HepG2 (cell line): ENCODE data around the gene ZNF764. TPM values are rescaled to one million over a fixed set of nuclear protein-coding genes. Genes with fewer than 3 reads are reported as not detected.
A peak's percentile ranks its signal among the peaks of the same experiment; 100 is the strongest.

ENCODE experiments used
- ATAC-seq: fragments of 200-7000 bp; cut with Tn5 transposase; 3 replicates; pipeline ENCODE4 v1.9.1; 2020; ENCODE audit warnings: mild to moderate bottlenecking, moderate library complexity
- BruUV-seq: library from RNA; stranded (reverse); fragments of 400-500 nt; replicated peaks from 2 replicates; lab custom pipeline; 2021; lab: Mats Ljungman, UMichigan
- CTCF ChIA-PET: fragments of 300-600 bp; formaldehyde crosslinking; extraction: SDS; loops from one replicate; lab custom pipeline; 2021; ENCODE audit warnings: low total read pairs, inconsistent platforms, low intra/inter-chr PET ratio; lab: Yijun Ruan, JAX
- POLR2A ChIA-PET: fragments of 350-600 bp; sonication (Branson Sonifier 250); formaldehyde crosslinking; loops from one replicate; lab custom pipeline; 2020; ENCODE audit warnings: antibody characterized with exemption, inconsistent platforms; lab: Yijun Ruan, JAX
- DNase-seq: peaks from one replicate; pipeline ENCODE4 v3.0.0-alpha.2; 2015; ENCODE audit warnings: low spot score
- FAIRE-seq: peaks from 3 replicates; lab custom pipeline; 2011; peaks lifted over from hg19 to GRCh38; lab: Jason Lieb, UNC
- H2AFZ ChIP-seq: one replicate; pipeline ENCODE4 v1.6.1; 2011; ENCODE audit warnings: low read length, inconsistent platforms
- H3K27ac ChIP-seq: fragments of 300-600 bp; 3 replicates; pipeline ENCODE4 v1.8.0; 2011; ENCODE audit warnings: mixed run types, mild to moderate bottlenecking, mixed read lengths, low read length, inconsistent platforms; ENCODE audit not compliant: insufficient read depth; ENCODE audit errors: extremely low read length
- H3K27me3 ChIP-seq, 2 experiments: fragments of 200-600 bp in 1 of 2; 2 replicates in 1 of 2; 3 replicates in 1 of 2; pipeline versions ENCODE4 v1.6.0 to v1.8.0; 2011; ENCODE audit warnings: low read length in 2 of 2, mild to moderate bottlenecking in 2 of 2, moderate library complexity in 2 of 2, inconsistent platforms in 1 of 2; ENCODE audit not compliant: insufficient read depth in 2 of 2, control insufficient read depth in 1 of 2
- H3K36me3 ChIP-seq, 2 experiments: fragments of 200-600 bp in 1 of 2; replicated peaks in 1 of 2; 2 replicates in 1 of 2; 3 replicates in 1 of 2; pipeline versions ENCODE4 v1.5.1 to v1.8.0; 2011; ENCODE audit warnings: low read length in 2 of 2, inconsistent platforms in 1 of 2; ENCODE audit not compliant: insufficient read depth in 2 of 2, control insufficient read depth in 1 of 2
- H3K4me1 ChIP-seq: 2 replicates; pipeline ENCODE4 v1.5.1; 2012; ENCODE audit warnings: low read length, inconsistent platforms; ENCODE audit not compliant: insufficient read depth
- H3K4me2 ChIP-seq: 2 replicates; pipeline ENCODE4 v1.6.0; 2011; ENCODE audit warnings: low read depth, low read length, inconsistent platforms
- H3K4me3 ChIP-seq, 3 experiments: fragments of 200-600 bp in 1 of 3; sonication (generic), shearing (Covaris generic) in 1 of 3; replicated peaks in 1 of 3; 2 replicates each; pipeline ENCODE4 v1.5.1; 2011 to 2016; ENCODE audit warnings: low read length in 3 of 3, inconsistent platforms in 2 of 3, low read depth in 2 of 3, mild to moderate bottlenecking in 2 of 3, control low read depth in 1 of 3, mixed read lengths in 1 of 3; ENCODE audit not compliant: insufficient read depth in 1 of 3
- H3K79me2 ChIP-seq: one replicate; pipeline ENCODE4 v1.6.1; 2011; ENCODE audit warnings: low read length, inconsistent platforms; ENCODE audit not compliant: insufficient read depth
- H3K9ac ChIP-seq: 2 replicates; pipeline ENCODE4 v1.6.0; 2011; ENCODE audit warnings: mild to moderate bottlenecking, low read depth, low read length, inconsistent platforms; ENCODE audit not compliant: insufficient read depth
- H3K9me3 ChIP-seq: 2 replicates; pipeline ENCODE4 v1.5.1; 2012; ENCODE audit warnings: mild to moderate bottlenecking, low read length
- H4K20me1 ChIP-seq: 2 replicates; pipeline ENCODE4 v1.6.0; 2011; ENCODE audit warnings: inconsistent platforms, mild to moderate bottlenecking, low read length, moderate library complexity; ENCODE audit not compliant: insufficient read depth
- BHLHE40 ChIP-seq: IDR thresholded peaks from 2 replicates; pipeline ENCODE4 v1.6.1; 2011; ENCODE audit warnings: low read length, improper control_type of control experiment
- KDM2A ChIP-seq: sonication (generic); formaldehyde crosslinking; IDR thresholded peaks from 2 replicates; pipeline ENCODE4 v1.4.0; 2020; ENCODE audit warnings: low read depth, missing genetic modification reagents, borderline replicate concordance
- MAFK ChIP-seq, 2 experiments: IDR thresholded peaks in 1 of 2; conservative IDR thresholded peaks in 1 of 2; 2 replicates each; pipeline ENCODE4 v1.6.1; 2011; ENCODE audit warnings: improper control_type of control experiment in 2 of 2, low read length in 2 of 2
- MIER3 ChIP-seq: IDR thresholded peaks from 2 replicates; pipeline ENCODE4 v1.6.1; 2016; ENCODE audit warnings: missing compliant biosample characterization, borderline replicate concordance
- POLR2AphosphoS2 ChIP-seq: IDR thresholded peaks from 2 replicates; pipeline ENCODE4 v1.6.1; 2011; ENCODE audit warnings: low read depth, low read length, improper control_type of control experiment
- RBM22 ChIP-seq: fragments of 200-400 bp; formaldehyde crosslinking; optimal IDR thresholded peaks from 2 replicates; pipeline ENCODE3; 2017; ENCODE audit warnings: mild to moderate bottlenecking, low read length, moderate library complexity
- SMAD9 ChIP-seq: sonication (generic); formaldehyde crosslinking; IDR thresholded peaks from 2 replicates; pipeline ENCODE4 v1.5.1; 2020; ENCODE audit warnings: mild to moderate bottlenecking, missing genetic modification reagents
- SUZ12 ChIP-seq: fragments of 150-350 bp; IDR thresholded peaks from 2 replicates; pipeline ENCODE4 v1.6.1; 2014; ENCODE audit warnings: low read depth, low read length
- ZBTB38 ChIP-seq: sonication (generic); formaldehyde crosslinking; IDR thresholded peaks from 2 replicates; pipeline ENCODE4 v1.5.1; 2020; ENCODE audit warnings: mild to moderate bottlenecking, missing genetic modification reagents
- ZNF75D ChIP-seq: sonication (generic); formaldehyde crosslinking; IDR thresholded peaks from 2 replicates; pipeline ENCODE4 v1.8.1; 2023; ENCODE audit warnings: missing genetic modification reagents, mild to moderate bottlenecking, borderline replicate concordance
- WGBS: methylation state at CpG from one replicate; pipeline ENCODE4 v1.1.6; 2017; ENCODE audit warnings: low lambda C conversion rate; 5-methylcytosine and 5-hydroxymethylcytosine counted together
- in situ Hi-C: cut with HindIII; loops from 2 replicates; pipeline ENCODE4 v1.10.0; 2017; ENCODE audit warnings: low pct_unique_long_range_greater_than_20kb; ENCODE audit not compliant: extremely low pct_ligation_motif_present
- intact Hi-C: fragments of 100-400 bp; cut with micrococcal nuclease; formaldehyde crosslinking; loops from one replicate; pipeline ENCODE4 v1.10.0; 2022; ENCODE audit not compliant: unreplicated experiment
- polyA plus RNA-seq, 8 experiments: library from polyadenylated mRNA; depleted of rRNA in 3 of 8; stranded (reverse) in 7 of 8; unstranded in 1 of 8; fragments of >200 nt; fragmentation: Illumina TruSeq in 4 of 8; extraction: Trizol in 4 of 8; gene quantifications; 2 replicates each; pipeline versions ENCODE4 v1.2.1 to v1.2.3, GENCODE V29; 2011 to 2016; ENCODE audit warnings: low read depth in 4 of 8, missing spikeins in 1 of 8, mixed read lengths in 1 of 8; ENCODE audit not compliant: insufficient read depth in 1 of 8
- total RNA-seq, 5 experiments: library from RNA; depleted of rRNA; stranded (reverse); fragments of >200 nt; fragmentation: Illumina TruSeq; extraction: Trizol; gene quantifications; 2 replicates each; pipeline ENCODE4 v1.2.3, GENCODE V29; 2016; ENCODE audit warnings: low read depth in 1 of 5
- TF ChIP-seq, protein P1 (sequence below): sonication (generic); formaldehyde crosslinking; IDR thresholded peaks from 2 replicates; pipeline ENCODE4 v1.5.1; 2020; ENCODE audit warnings: mild to moderate bottlenecking, missing genetic modification reagents
- TF ChIP-seq, protein P2 (sequence below): sonication (generic); formaldehyde crosslinking; IDR thresholded peaks from 2 replicates; pipeline ENCODE4 v1.8.0; 2022; ENCODE audit warnings: mild to moderate bottlenecking, missing genetic modification reagents, borderline replicate concordance
- TF ChIP-seq, protein P3 (sequence below): sonication (generic); formaldehyde crosslinking; IDR thresholded peaks from 2 replicates; pipeline ENCODE4 v1.5.1; 2020; ENCODE audit warnings: mild to moderate bottlenecking, moderate library complexity, missing genetic modification reagents
- TF ChIP-seq, protein P4 (sequence below): sonication (generic); formaldehyde crosslinking; IDR thresholded peaks from 2 replicates; pipeline ENCODE4 v1.4.0; 2020; ENCODE audit warnings: missing genetic modification reagents

ZNF764 gene
- total and polyA plus RNA-seq, 2 of the 13 experiments (the other 11 are each of a cell fraction or from before 2014, with no cell fraction given), result 4.1 to 9.1 TPM

DNA sequence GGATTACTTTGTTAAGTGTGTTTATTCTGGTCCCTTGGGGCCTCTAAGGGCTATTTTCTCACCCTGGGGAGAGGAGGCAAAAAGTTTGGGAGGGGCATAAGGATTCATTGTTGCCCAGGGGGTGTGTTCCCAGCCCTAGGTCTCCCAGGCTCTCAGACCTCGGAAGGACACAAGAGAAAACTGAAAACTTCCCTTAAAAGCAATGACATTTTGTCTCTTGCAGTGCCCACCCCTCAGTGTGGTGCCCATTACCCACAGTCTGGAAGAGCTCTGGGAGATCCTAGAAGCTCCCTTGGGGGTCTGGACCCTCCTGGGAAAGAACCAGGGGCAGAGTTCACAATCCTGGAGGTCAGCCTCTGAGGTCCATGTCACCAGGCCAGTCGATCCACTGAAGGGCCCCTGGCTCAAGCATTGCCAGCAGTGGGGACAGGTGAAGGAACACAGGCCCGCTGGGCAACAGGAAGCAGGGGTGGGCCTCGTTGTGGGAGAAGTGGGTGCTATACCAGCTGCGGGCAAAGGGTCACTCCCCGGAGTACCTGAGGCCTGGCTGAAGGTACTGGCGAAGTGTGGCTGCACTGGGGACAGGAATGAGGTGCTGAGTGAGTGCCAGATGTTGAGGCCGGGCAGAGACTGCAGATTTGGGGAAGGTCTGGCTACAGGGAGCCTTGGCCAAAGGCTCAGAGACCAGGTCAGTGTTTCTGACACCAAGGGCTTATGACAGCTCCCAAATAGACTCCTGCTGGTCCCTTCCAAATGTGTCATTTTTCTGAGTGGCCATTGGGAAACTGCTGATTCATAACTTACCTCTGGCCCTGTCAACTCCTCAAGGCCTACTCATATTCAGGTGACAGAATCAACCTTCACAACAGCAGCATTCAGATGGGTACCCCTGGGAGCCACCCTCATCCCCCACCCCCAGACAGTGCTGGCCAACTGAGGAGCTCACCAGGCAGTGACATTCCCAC lies 18.9 kb downstream of the ZNF764 start:
- intact Hi-C loops (loop anchor here (1.0 kb wide), 1 partner anchor 28 kb away; no protein-coding TSS in a partner anchor), in situ Hi-C loops (no loop called here)
- peaks cover 17% of the 10 kb centered on the region for H3K79me2 ChIP-seq
- no peak for FAIRE-seq
- H3K4me1 ChIP-seq, result peaks cover 78% of the 10 kb centered on the region
- ChIA-PET CTCF (no interaction called here), POLR2A (interaction anchor here (1.3 to 4.0 kb wide), 2 partner anchors 12 to 19 kb away, joined by 3 to 30 read pairs; partner anchors contain the start of gene ZNF764)
- DNase-seq, result no peak
- ATAC-seq, result no peak
- peak overlapping the region; percentile 3 for H3K9ac ChIP-seq
- H3K4me2 ChIP-seq, result peak overlapping the region; percentile 30
- no peaks in the 10 kb centered on the region for H4K20me1 ChIP-seq
- 62% methylated on average over 8 of the region's 8 CpGs for WGBS
- H3K9me3 ChIP-seq, result no peaks in the 10 kb centered on the region
- H3K27me3 ChIP-seq, result no peaks in the 10 kb centered on the region; a peak in 1 of 5 replicates
- no peak overlapping the region for H2AFZ ChIP-seq
- H3K27ac ChIP-seq, result peak overlapping the region; percentile 36
- no peaks in the 10 kb centered on the region for H3K36me3 ChIP-seq
- no TSS peak for BruUV-seq
- 0 out of 6 replicates have a peak overlapping the region, but pooled peaks of 1 of the 3 experiments have one; percentile 3 for H3K4me3 ChIP-seq
- TF ChIP-seq, protein P1, sequence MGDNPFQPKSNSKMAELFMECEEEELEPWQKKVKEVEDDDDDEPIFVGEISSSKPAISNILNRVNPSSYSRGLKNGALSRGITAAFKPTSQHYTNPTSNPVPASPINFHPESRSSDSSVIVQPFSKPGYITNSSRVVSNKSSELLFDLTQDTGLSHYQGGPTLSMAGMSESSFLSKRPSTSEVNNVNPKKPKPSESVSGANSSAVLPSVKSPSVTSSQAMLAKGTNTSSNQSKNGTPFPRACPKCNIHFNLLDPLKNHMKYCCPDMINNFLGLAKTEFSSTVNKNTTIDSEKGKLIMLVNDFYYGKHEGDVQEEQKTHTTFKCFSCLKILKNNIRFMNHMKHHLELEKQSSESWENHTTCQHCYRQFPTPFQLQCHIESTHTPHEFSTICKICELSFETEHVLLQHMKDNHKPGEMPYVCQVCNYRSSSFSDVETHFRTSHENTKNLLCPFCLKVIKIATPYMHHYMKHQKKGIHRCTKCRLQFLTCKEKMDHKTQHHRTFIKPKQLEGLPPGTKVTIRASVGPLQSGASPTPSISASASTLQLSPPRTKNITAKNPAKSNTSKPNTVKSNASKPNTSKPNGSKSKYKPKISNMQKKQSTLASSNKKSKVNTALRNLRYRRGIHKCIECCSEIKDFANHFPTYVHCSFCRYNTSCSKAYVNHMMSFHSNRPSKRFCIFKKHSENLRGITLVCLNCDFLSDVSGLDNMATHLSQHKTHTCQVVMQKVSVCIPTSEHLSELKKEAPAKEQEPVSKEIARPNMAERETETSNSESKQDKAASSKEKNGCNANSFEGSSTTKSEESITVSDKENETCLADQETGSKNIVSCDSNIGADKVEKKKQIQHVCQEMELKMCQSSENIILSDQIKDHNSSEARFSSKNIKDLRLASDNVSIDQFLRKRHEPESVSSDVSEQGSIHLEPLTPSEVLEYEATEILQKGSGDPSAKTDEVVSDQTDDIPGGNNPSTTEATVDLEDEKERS (CRISPR knock-in tag), result peak; percentile 67; the same call in 1 of the 2 replicates
- TF ChIP-seq KDM2A (CRISPR knock-in tag), result 0 out of 2 replicates have a peak, but pooled peaks have one; percentile 20
- TF ChIP-seq MIER3 (CRISPR knock-in tag), result no peak; the same call in 1 of the 2 replicates
- no peak for TF ChIP-seq SMAD9 (CRISPR knock-in tag)
- peak; percentile 61 to 75 for TF ChIP-seq MAFK (conservative IDR thresholded peaks at IDR 0.05 in 1 of 2, IDR thresholded peaks at IDR 0.05 in 1 of 2; ENCODE audit: low read length in 2 of 2)
- no peak for TF ChIP-seq BHLHE40
- TF ChIP-seq, protein P2, sequence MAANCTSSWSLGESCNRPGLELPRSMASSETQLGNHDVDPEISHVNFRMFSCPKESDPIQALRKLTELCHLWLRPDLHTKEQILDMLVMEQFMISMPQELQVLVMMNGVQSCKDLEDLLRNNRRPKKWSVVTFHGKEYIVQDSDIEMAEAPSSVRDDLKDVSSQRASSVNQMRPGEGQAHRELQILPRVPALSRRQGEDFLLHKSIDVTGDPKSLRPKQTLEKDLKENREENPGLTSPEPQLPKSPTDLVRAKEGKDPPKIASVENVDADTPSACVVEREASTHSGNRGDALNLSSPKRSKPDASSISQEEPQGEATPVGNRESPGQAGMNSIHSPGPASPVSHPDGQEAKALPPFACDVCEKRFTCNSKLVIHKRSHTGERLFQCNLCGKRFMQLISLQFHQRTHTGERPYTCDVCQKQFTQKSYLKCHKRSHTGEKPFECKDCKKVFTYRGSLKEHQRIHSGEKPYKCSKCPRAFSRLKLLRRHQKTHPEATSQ (CRISPR knock-in tag), result 0 out of 2 replicates have a peak, but pooled peaks have one; percentile 52
- TF ChIP-seq ZBTB38 (CRISPR knock-in tag), result peak; percentile 49; the same call in 1 of the 2 replicates
- TF ChIP-seq, protein P3, sequence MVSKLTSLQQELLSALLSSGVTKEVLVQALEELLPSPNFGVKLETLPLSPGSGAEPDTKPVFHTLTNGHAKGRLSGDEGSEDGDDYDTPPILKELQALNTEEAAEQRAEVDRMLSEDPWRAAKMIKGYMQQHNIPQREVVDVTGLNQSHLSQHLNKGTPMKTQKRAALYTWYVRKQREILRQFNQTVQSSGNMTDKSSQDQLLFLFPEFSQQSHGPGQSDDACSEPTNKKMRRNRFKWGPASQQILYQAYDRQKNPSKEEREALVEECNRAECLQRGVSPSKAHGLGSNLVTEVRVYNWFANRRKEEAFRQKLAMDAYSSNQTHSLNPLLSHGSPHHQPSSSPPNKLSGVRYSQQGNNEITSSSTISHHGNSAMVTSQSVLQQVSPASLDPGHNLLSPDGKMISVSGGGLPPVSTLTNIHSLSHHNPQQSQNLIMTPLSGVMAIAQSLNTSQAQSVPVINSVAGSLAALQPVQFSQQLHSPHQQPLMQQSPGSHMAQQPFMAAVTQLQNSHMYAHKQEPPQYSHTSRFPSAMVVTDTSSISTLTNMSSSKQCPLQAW (CRISPR knock-in tag), result peak; percentile 58; the same call in 1 of the 2 replicates
- TF ChIP-seq, protein P4, sequence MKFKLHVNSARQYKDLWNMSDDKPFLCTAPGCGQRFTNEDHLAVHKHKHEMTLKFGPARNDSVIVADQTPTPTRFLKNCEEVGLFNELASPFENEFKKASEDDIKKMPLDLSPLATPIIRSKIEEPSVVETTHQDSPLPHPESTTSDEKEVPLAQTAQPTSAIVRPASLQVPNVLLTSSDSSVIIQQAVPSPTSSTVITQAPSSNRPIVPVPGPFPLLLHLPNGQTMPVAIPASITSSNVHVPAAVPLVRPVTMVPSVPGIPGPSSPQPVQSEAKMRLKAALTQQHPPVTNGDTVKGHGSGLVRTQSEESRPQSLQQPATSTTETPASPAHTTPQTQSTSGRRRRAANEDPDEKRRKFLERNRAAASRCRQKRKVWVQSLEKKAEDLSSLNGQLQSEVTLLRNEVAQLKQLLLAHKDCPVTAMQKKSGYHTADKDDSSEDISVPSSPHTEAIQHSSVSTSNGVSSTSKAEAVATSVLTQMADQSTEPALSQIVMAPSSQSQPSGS (CRISPR knock-in tag), result no peak
- TF ChIP-seq SUZ12, result no peak
- TF ChIP-seq ZNF75D, result no peak
- peak; percentile 24 for TF ChIP-seq RBM22
- TF ChIP-seq POLR2AphosphoS2, result no peak
